ENCODE data around the gene TEX2. TPM values are rescaled to one million over a fixed set of nuclear protein-coding genes. Genes with fewer than 3 reads are reported as not detected.

TEX2 gene
- total RNA-seq, 1 experiment from 2014 or later: 20.2 TPM

- no peaks in the 10 kb centered on the region for H3K9me3 Mint-ChIP-seq (ENCODE audit: unreplicated experiment)
- H3K4me1 Mint-ChIP-seq (ENCODE audit: low read depth, unreplicated experiment): peaks cover 10% of the 10 kb centered on the region
- no peaks in the 10 kb centered on the region for H3K9me3 ChIP-seq
- H3K4me1 ChIP-seq: peaks cover under 1% of the 10 kb centered on the region; the same call in 1 of the 2 replicates
- intact Hi-C loops (cut with micrococcal nuclease; ENCODE audit: unreplicated experiment): no loop called here
- no peak for TF ChIP-seq CTCF (IDR thresholded peaks at IDR 0.05; ENCODE audit: insufficient read depth in 1 of 2, low read depth in 1 of 2, low read length in 1 of 2, severe bottlenecking in 1 of 2, unreplicated experiment in 1 of 2)
- DNase-seq: no peak
- no peaks in the 10 kb centered on the region for H3K27me3 ChIP-seq (replicated peaks; ENCODE audit: control insufficient read depth, insufficient read depth, low read length)
- no peak overlapping the region for H3K4me3 ChIP-seq (ENCODE audit: low read depth, low read length)
- H3K36me3 ChIP-seq (ENCODE audit: control insufficient read depth, insufficient read depth, low read length): no peaks in the 10 kb centered on the region; the same call in 1 of the 2 replicates
- ChIA-PET CTCF (interaction anchor here (0.7 to 1.0 kb wide), 3 partner anchors 16 to 130 kb away, joined by 3 read pairs; no protein-coding TSS in a partner anchor), POLR2A (no interaction called here)
- H3K27me3 Mint-ChIP-seq (ENCODE audit: insufficient read depth, unreplicated experiment): no peaks in the 10 kb centered on the region
- H3K27ac Mint-ChIP-seq (ENCODE audit: unreplicated experiment): no peak overlapping the region
- H3K36me3 Mint-ChIP-seq (ENCODE audit: insufficient read depth, unreplicated experiment): peaks cover 21% of the 10 kb centered on the region
- BruUV-seq (replicated peaks): no TSS peak
- H3K4me3 Mint-ChIP-seq (ENCODE audit: unreplicated experiment): no peak overlapping the region
Observed at GRCh38 chr17:64152428-64153125, 110.5 kb downstream of the TEX2 start.

DNA sequence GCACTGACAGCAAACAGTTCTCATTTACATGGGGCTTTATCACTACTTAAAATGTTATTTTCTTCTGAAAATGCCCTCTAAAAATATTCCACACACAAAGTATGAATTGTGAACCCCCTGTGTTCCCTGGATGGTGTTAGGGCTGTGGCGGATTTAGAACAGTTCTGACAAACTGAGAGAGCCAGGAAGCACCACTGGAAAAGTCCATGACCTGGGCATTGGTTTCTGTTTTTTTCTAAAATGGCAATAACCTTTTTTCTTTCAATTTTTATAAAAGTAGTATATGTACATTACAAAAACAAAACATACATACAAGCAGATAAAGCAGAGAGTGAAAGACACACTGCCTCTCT lies 112.1 kb downstream of the TEX2 start:
- no peak for DNase-seq
- Mint-ChIP-seq H3K36me3 (ENCODE audit: insufficient read depth, unreplicated experiment) (peaks cover 21% of the 10 kb centered on the region), H3K27ac (ENCODE audit: unreplicated experiment) (no peak overlapping the region), H3K27me3 (ENCODE audit: insufficient read depth, unreplicated experiment) (no peaks in the 10 kb centered on the region), H3K4me3 (ENCODE audit: unreplicated experiment) (no peak overlapping the region), H3K9me3 (ENCODE audit: unreplicated experiment) (no peaks in the 10 kb centered on the region), H3K4me1 (ENCODE audit: low read depth, unreplicated experiment) (peaks cover 20% of the 10 kb centered on the region)
- ChIA-PET POLR2A (no interaction called here), CTCF (no interaction called here)
- BruUV-seq (replicated peaks): no TSS peak
- Histone ChIP-seq H3K4me1 (no peaks in the 10 kb centered on the region), H3K4me3 (ENCODE audit: low read depth, low read length) (no peak overlapping the region), H3K9me3 (no peaks in the 10 kb centered on the region), H3K36me3 (ENCODE audit: control insufficient read depth, insufficient read depth, low read length) (no peaks in the 10 kb centered on the region), H3K27me3 (replicated peaks; ENCODE audit: control insufficient read depth, insufficient read depth, low read length) (no peaks in the 10 kb centered on the region)
- intact Hi-C loops (cut with micrococcal nuclease; ENCODE audit: unreplicated experiment): no loop called here
- no peak for TF ChIP-seq CTCF (IDR thresholded peaks at IDR 0.05; ENCODE audit: insufficient read depth in 1 of 2, low read depth in 1 of 2, low read length in 1 of 2, severe bottlenecking in 1 of 2, unreplicated experiment in 1 of 2)

GRCh38 chr17:64150237-64151015 lies 112.6 kb downstream of the TEX2 start:
- Histone ChIP-seq H3K9me3 (no peaks in the 10 kb centered on the region), H3K4me1 (no peaks in the 10 kb centered on the region), H3K27me3 (replicated peaks; ENCODE audit: control insufficient read depth, insufficient read depth, low read length) (no peaks in the 10 kb centered on the region), H3K36me3 (ENCODE audit: control insufficient read depth, insufficient read depth, low read length) (no peaks in the 10 kb centered on the region), H3K4me3 (ENCODE audit: low read depth, low read length) (no peak overlapping the region)
- intact Hi-C loops (cut with micrococcal nuclease; ENCODE audit: unreplicated experiment): no loop called here
- H3K4me3 Mint-ChIP-seq (ENCODE audit: unreplicated experiment): no peak overlapping the region
- ChIA-PET POLR2A (interaction anchor here (0.6 kb wide), 1 partner anchor 68 kb away, joined by 6 read pairs; no protein-coding TSS in a partner anchor), CTCF (interaction anchor here (0.6 to 1.1 kb wide), 4 partner anchors 17 to 126 kb away, joined by 3 to 5 read pairs (median 4); no protein-coding TSS in a partner anchor)
- peaks cover 20% of the 10 kb centered on the region for H3K4me1 Mint-ChIP-seq (ENCODE audit: low read depth, unreplicated experiment)
- peak in 1 of 2 experiments; percentile 43 for DNase-seq
- BruUV-seq (replicated peaks): no TSS peak
- no peaks in the 10 kb centered on the region for H3K9me3 Mint-ChIP-seq (ENCODE audit: unreplicated experiment)
- no peaks in the 10 kb centered on the region for H3K27me3 Mint-ChIP-seq (ENCODE audit: insufficient read depth, unreplicated experiment)
- H3K27ac Mint-ChIP-seq (ENCODE audit: unreplicated experiment): no peak overlapping the region
- no peak for TF ChIP-seq CTCF (IDR thresholded peaks at IDR 0.05; ENCODE audit: insufficient read depth in 1 of 2, low read depth in 1 of 2, low read length in 1 of 2, severe bottlenecking in 1 of 2, unreplicated experiment in 1 of 2)
- H3K36me3 Mint-ChIP-seq (ENCODE audit: insufficient read depth, unreplicated experiment): peaks cover 21% of the 10 kb centered on the region
